Measurements from ENCODE around the gene EME1.

- TF ChIP-seq CTCF (IDR thresholded peaks at IDR 0.05; ENCODE audit: low read length) (no peak), EZH2 (optimal IDR thresholded peaks at IDR 0.05; ENCODE audit: low read depth, low read length) (no peak)
These were observed 10.4 kb upstream of the EME1 start for GRCh38 chr17:50362661-50363060.
